NCI-H2081 treated with DMSO at 0.1 percent for 48 hours (cell line): ENCODE measurements around the gene CMTM7.

Experiments used
- DNase-seq: peaks from one replicate; lab custom pipeline; 2025; lab: John Stamatoyannopoulos, UW

The CMTM7 gene

GRCh38 chr3:32493437-32494414, 102.1 kb downstream of the CMTM7 start:
- no peak for DNase-seq

GRCh38 chr3:32495085-32495484, 103.4 kb downstream of the CMTM7 start:
- DNase-seq, result no peak

GRCh38 chr3:32495609-32496008, 104.0 kb downstream of the CMTM7 start:
- DNase-seq, result no peak

- DNase-seq, result no peak
Measured at GRCh38 chr3:32498252-32498651, 106.6 kb downstream of the CMTM7 start.

GRCh38 chr3:32498992-32499391, 107.3 kb downstream of the CMTM7 start:
- no peak for DNase-seq

GRCh38 chr3:32499585-32499984, 107.9 kb downstream of the CMTM7 start:
- DNase-seq, result no peak

GRCh38 chr3:32500231-32500630, 108.6 kb downstream of the CMTM7 start:
- no peak for DNase-seq

- DNase-seq, result no peak
Measured at GRCh38 chr3:32500880-32501782, 109.5 kb downstream of the CMTM7 start.

- DNase-seq, result no peak
Measured at GRCh38 chr3:32501783-32502117, 110.1 kb downstream of the CMTM7 start.

- DNase-seq, result no peak
Measured at GRCh38 chr3:32502118-32502945, 110.7 kb downstream of the CMTM7 start, which contains the start of gene CMTM6. CMTM6 (minus strand) TSS chr3:32502852; CDS start chr3:32502745, 107 bp downstream.

- no peak for DNase-seq
Measured at GRCh38 chr3:32502946-32503286, 111.3 kb downstream of the CMTM7 start.
